Measurements from ENCODE around the gene CIDEC. TPM values are rescaled to one million over a fixed set of nuclear protein-coding genes. Genes with fewer than 3 reads are reported as not detected.

Gene CIDEC
- total and polyA plus RNA-seq, 9 of the 15 experiments (the other 6 are each of a cell fraction or from before 2014, with no cell fraction given): not detected

DNA sequence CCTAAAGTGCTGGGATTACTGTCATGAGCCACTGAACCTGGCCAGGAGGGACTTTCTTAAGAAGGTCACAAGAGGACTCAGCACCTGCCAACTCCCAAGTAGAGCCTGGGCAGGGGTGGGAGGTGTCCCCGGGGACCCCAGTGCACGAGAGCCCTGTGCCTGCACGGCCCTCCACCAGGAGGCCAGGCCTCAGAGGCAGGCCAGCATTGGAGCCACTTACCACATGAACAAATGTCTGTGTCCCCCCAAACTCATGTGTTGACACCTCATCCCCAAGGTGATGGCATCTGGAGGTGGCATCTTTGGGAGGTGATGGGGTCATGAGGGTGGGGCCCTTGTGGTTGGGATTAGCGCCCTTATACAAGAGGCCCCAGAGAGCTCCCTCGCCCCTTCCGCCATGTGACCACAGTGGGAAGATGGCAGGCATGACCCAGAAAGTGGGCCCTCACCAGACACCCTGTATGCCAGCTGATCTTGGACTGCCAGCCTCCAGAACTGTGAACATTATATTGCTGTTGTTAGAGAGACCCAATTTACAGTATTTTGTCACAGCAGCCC is 33.0 kb downstream of the CIDEC start (continued):
- TF ChIP-seq ZFP30 (CRISPR knock-in tag; IDR thresholded peaks at IDR 0.05; ENCODE audit: borderline replicate concordance) (no peak), HNRNPK (IDR thresholded peaks at IDR 0.05; ENCODE audit: low read depth, low read length, poor library complexity, severe bottlenecking) (no peak), GABPB2 (CRISPR knock-in tag; conservative IDR thresholded peaks at IDR 0.05) (no peak)

GRCh38 chr3:9846231-9846630 is 33.8 kb downstream of the CIDEC start:
- Histone ChIP-seq H3K9ac (ENCODE audit: insufficient read depth in 1 of 2, low read depth in 2 of 2, low read length in 2 of 2) (peak overlapping the region in 1 of 2 experiments; percentile 60; a peak in 2 of 4 replicates), H3K27ac (ENCODE audit: extremely low read depth, low read depth, low read length) (no peak overlapping the region), H2AFZ (ENCODE audit: low read depth, low read length) (no peak overlapping the region), H3K9me3 (replicated peaks; ENCODE audit: control insufficient read depth, insufficient read depth, low read depth, low read length) (no peaks in the 10 kb centered on the region), H3K27me3 (ENCODE audit: control insufficient read depth in 2 of 2, insufficient read depth in 2 of 2, low read length in 2 of 2) (no peaks in the 10 kb centered on the region), H3K79me2 (ENCODE audit: control insufficient read depth, insufficient read depth, low read length) (peaks cover 15% of the 10 kb centered on the region), H4K20me1 (replicated peaks; ENCODE audit: control insufficient read depth, insufficient read depth, low read length) (no peaks in the 10 kb centered on the region), H3K36me3 (ENCODE audit: control insufficient read depth, insufficient read depth, low read length) (peaks cover 14% of the 10 kb centered on the region), H3K4me2 (ENCODE audit: insufficient read depth, low read length) (no peak overlapping the region), H3K4me1 (replicated peaks in 1 of 2; ENCODE audit: control insufficient read depth in 2 of 2, insufficient read depth in 2 of 2, low read length in 2 of 2) (peaks cover 7 to 22% of the 10 kb centered on the region in 2 experiments; a peak in 2 of 5 replicates), H3K4me3 (no peak overlapping the region), H3K9me1 (ENCODE audit: control insufficient read depth, insufficient read depth, low read length) (no peaks in the 10 kb centered on the region)
- POLR2A ChIA-PET: interaction anchor here (0.5 kb wide), 1 partner anchor 66 kb away, joined by 3 read pairs; no protein-coding TSS in a partner anchor
- WGBS (ENCODE audit: insufficient coverage, low coverage, missing lambda C conversion rate): 66% methylated on average over 6 of the region's 6 CpGs
- in situ Hi-C loops (cut with MboI) (loop anchor here (25.0 kb wide), 1 partner anchor 891 kb away; no protein-coding TSS in a partner anchor), intact Hi-C loops (cut with micrococcal nuclease) (loop anchor here (10.0 kb wide), 1 partner anchor 179 kb away; the partner anchor contains the start of gene FANCD2)
- CTCF ChIA-PET (ENCODE audit: low intra/inter-chr PET ratio): no interaction called here
- no TSS peak for BruUV-seq (replicated peaks)
- FAIRE-seq (no peak), DNase-seq (ENCODE audit: extremely low read depth in 1 of 4, low spot score in 3 of 4) (no peak), ATAC-seq (no peak)
- TF ChIP-seq, protein P1, sequence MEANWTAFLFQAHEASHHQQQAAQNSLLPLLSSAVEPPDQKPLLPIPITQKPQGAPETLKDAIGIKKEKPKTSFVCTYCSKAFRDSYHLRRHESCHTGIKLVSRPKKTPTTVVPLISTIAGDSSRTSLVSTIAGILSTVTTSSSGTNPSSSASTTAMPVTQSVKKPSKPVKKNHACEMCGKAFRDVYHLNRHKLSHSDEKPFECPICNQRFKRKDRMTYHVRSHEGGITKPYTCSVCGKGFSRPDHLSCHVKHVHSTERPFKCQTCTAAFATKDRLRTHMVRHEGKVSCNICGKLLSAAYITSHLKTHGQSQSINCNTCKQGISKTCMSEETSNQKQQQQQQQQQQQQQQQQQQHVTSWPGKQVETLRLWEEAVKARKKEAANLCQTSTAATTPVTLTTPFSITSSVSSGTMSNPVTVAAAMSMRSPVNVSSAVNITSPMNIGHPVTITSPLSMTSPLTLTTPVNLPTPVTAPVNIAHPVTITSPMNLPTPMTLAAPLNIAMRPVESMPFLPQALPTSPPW (CRISPR knock-in tag; IDR thresholded peaks at IDR 0.05): no peak
- TF ChIP-seq CBX8 (IDR thresholded peaks at IDR 0.05; ENCODE audit: borderline replicate concordance, extremely low read depth, low read depth, low read length, poor library complexity, severe bottlenecking) (no peak), ZNF197 (CRISPR knock-in tag; IDR thresholded peaks at IDR 0.05; ENCODE audit: low read depth) (no peak), ZNF589 (CRISPR knock-in tag; IDR thresholded peaks at IDR 0.05; ENCODE audit: low read depth) (no peak), ZBTB1 (CRISPR knock-in tag; IDR thresholded peaks at IDR 0.05; ENCODE audit: borderline replicate concordance, low read depth) (no peak)
